Stimulated activated CD8-positive, alpha-beta memory T cell treated with anti-CD3 and anti-CD28 coated beads, Interleukin-12 subunit alpha, Interleukin-12 subunit beta, amount 100 ng/mL, for 24 hours (primary cell): ENCODE results near the gene SSC4D.

Experiments used
- DNase-seq: peaks from one replicate; pipeline ENCODE4 v3.0.0-alpha.2; 2020; ENCODE audit errors: extremely low read depth

Gene SSC4D

DNA sequence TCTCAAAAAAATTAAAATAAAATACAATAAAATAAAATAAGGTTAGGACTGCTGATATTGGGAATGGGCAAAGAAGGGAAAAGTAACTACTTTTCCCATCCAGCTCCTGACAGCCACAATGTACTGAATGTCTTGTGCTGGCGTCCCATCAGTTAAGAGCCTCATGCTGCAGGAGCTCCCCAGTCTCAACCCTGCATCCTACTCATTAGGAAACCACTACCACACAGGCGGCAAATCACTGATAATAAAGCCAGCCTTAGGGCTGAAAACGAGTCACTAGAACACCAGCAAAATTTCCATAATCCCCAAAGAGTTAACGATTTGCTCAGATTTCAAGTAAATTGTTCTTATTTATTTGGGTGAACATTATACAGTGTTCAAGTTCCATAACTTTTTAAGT lies 55.0 kb downstream of the SSC4D start:
- DNase-seq, result no peak

DNA sequence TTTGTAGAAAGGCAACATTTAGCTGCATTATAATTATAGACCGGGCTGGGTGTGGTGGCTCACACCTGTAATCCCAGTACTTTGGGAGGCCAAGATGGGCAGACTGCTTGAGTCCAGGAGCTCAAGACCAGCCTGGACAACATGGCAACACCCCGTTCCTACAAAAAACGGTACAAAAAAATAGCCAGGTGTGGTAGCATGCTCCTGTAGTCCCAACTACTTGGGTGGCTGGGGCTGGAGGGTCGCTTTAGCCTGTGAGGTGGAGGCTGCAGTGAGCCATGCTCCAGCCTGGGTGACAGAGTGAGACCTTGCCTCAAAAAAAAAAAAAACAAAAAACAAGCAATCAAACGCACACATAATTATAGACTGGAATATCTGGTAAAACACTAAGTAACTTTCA lies 55.8 kb downstream of the SSC4D start:
- no peak for DNase-seq

- DNase-seq, result no peak
These were observed 57.3 kb downstream of the SSC4D start for GRCh38 chr7:76352193-76352592.

- no peak for DNase-seq
These were observed 58.1 kb downstream of the SSC4D start for GRCh38 chr7:76351372-76351771.

DNA sequence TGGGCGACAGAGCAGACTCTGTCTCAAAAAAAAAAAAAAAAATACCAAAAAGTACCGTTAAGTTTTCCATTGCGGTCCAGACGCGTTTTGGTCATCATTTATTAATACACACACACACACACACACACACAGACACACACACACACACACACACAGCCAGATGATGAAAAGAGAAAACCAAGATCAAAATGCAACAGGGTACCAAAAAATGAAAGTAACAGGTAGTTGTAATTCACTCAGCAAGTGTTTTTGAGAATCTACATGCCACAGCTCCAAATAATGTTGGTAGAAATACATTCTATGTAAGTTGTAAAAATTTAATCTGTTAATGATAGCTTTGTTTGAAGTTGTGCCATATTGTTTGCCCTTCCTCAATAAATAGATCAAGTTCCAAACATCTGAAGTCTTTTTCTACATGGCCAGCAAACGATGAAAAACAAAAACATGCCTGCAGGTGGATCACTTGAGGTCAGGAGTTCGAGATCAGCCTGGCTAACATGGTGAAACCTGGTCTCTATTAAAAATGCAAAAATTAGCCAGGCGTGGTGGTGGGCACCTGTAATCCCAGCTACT lies 60.1 kb downstream of the SSC4D start:
- no peak for DNase-seq

DNA sequence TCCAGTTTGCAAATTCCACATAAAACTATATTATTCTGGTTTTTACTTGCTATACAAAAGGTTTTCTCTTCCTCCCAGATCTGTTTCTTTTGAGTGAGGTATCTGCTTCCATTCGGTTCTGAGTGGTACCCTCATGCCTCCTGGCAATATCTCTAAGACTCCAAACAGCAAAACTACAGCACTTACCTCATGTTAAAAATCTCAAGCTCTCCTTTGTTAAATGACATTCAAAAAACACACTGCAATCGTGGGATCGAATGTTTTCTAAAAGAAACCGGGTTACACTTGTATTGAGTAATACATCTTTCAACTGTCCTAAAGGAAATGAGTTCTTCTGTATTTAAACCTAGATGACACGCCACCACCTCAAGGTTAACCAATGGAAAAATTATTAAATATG lies 61.8 kb downstream of the SSC4D start:
- DNase-seq, result no peak

- DNase-seq, result no peak
These were observed 62.7 kb downstream of the SSC4D start for GRCh38 chr7:76346778-76347177.

DNA sequence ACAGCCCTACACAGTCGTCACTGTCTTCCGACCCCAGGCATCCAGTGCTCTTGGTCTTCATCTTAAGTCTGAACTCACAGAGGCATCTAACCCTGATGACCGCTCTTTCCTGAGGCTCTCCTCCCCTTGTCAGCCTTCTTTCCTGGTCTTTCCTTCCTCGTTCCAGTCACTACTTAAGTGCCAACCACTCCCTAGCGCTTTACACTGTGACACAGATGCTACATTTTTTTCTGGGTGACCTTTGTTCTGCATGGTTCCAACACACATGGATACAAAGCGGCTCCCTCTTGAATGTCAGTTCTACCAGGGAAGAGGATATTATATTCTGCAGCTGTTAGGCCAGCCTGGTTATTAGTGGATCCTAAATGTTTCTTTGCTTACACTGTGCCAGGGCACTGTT lies 63.4 kb downstream of the SSC4D start:
- no peak for DNase-seq

- DNase-seq, result no peak
These were observed 65.6 kb downstream of the SSC4D start for GRCh38 chr7:76343931-76344321.

- DNase-seq, result no peak
These were observed 66.1 kb downstream of the SSC4D start for GRCh38 chr7:76343294-76343930.

DNA sequence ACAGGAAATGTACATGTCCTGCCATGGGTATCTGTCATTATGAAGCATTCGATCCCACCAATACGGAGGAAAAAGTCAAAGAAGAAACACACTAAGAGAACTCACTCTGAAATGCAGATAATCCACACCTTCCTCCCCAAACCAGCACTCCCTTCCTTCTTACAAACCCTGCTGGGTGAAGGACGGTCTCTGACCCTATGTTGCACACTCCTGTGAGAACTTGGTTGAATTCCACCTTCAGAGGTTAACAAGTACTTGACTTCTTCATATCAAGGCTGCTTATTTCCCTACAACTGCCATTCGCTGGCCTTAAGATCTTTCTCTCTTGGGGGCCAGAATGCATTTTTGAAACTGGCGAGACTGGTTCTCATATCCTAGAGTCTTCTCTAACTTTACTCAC lies 67.3 kb downstream of the SSC4D start:
- DNase-seq, result no peak

DNA sequence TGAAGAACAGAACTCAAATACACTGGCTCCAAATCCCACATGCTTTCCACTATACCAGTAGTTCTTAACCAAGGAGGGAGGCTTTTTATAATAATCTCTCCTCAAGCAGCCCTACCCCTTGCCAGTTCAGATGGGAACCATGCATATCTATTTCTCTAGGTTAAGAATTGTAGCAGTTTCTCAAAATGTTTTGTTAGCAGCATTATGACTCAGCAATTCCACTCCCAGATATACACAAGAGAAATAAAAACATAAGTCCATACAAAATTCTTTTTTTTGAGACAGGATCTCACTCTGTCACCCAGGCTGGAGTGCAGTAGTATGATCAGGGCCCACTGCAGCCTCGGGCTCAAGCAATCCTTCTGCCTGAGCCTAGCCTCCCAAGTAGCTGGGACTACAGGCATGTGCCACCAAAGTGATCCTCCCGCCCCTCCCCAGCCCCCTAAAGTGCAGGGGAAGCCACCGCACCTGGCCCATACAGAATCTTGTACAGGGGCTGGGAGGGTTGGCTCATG lies 68.8 kb downstream of the SSC4D start:
- no peak for DNase-seq
